ENCODE measurements around the gene DENND1A. TPM values are rescaled to one million over a fixed set of nuclear protein-coding genes. Genes with fewer than 3 reads are reported as not detected.

The DENND1A gene
- total RNA-seq, 2 experiments from 2014 or later, result 18.5 to 20.1 TPM

GRCh38 chr9:123376218-123377071 is 553.5 kb downstream of the DENND1A start:
- CTCF ChIA-PET, result interaction anchor here (0.8 to 0.9 kb wide), 2 partner anchors 15 to 22 kb away, joined by 3 read pairs; no protein-coding TSS in a partner anchor

GRCh38 chr9:123375469-123376132 is 554.3 kb downstream of the DENND1A start:
- ChIA-PET CTCF (interaction anchor here (0.8 to 0.9 kb wide), 2 partner anchors 14 to 21 kb away, joined by 3 read pairs; no protein-coding TSS in a partner anchor), POLR2A (no interaction called here)

More at GRCh38 chr9:123376218-123377071, 553.5 kb downstream of the DENND1A start:
- POLR2A ChIA-PET, result no interaction called here

DNA sequence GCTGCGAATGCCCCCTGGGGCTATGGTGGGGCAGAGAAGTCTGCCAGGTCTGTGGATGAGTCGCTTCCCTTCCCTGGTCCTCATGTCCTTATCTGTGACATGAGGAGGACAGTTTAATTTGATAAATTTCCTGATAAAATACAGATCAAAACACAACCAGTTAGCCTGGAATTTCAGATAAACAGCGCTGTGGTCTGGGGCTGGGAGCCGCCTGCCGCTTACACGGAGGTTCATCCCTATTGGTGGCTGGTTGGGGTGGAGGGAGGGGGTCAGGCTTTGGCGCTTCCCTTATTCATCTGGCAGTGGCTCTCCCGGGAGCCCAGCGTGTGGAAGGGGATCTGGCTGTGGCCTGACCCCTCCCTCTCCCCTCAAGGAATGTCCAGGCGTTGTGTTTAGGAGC is 556.0 kb downstream of the DENND1A start:
- ChIA-PET POLR2A (no interaction called here), CTCF (no interaction called here)

DNA sequence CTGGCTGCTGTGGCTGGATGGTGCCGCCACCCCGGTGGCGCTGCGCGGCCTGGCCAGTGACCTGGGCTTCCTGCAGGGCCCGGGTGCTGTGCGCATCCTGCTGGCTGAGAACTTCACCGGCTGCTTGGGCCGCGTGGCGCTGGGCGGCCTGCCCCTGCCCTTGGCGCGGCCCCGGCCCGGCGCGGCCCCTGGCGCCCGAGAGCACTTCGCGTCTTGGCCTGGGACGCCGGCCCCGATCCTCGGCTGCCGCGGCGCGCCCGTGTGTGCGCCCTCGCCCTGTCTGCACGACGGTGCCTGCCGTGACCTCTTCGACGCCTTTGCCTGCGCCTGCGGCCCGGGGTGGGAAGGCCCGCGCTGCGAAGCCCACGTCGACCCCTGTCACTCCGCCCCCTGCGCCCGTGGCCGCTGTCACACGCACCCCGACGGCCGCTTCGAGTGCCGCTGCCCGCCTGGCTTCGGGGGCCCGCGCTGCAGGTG is 556.4 kb downstream of the DENND1A start:
- CTCF ChIA-PET, result no interaction called here
- POLR2A ChIA-PET, result no interaction called here

DNA sequence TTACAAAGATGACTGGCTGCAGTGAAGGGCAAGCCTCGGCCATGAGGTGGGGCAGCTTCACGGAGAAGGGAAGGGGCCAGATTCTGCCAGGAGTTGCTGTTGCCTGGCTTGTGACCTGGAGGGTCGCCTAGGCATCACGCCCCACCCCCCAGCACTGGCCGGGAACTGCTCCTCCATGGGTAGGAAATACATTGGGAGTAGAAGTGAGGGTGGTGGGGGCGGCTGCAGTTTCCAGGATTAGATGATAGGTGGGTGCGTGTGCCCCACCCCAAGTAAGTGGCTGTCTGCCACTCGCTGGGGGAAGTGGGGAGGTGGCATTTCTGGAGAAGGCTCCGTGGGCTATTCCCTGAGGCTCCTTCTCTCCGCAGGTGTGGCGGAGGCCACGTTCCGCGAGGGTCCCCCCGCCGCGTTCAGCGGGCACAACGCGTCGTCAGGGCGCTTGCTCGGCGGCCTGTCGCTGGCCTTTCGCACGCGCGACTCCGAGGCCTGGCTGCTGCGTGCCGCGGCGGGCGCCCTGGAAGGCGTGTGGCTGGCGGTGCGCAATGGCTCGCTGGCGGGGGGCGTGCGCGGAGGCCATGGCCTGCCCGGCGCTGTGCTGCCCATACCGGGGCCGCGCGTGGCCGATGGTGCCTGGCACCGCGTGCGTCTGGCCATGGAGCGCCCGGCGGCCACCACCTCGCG is 557.0 kb downstream of the DENND1A start:
- CTCF ChIA-PET, result no interaction called here
- POLR2A ChIA-PET, result no interaction called here

- ChIA-PET POLR2A (no interaction called here), CTCF (no interaction called here)
Measured at GRCh38 chr9:123371805-123372590, 557.9 kb downstream of the DENND1A start.

- POLR2A ChIA-PET, result no interaction called here
Measured at GRCh38 chr9:123371228-123371584, 558.7 kb downstream of the DENND1A start.

DNA sequence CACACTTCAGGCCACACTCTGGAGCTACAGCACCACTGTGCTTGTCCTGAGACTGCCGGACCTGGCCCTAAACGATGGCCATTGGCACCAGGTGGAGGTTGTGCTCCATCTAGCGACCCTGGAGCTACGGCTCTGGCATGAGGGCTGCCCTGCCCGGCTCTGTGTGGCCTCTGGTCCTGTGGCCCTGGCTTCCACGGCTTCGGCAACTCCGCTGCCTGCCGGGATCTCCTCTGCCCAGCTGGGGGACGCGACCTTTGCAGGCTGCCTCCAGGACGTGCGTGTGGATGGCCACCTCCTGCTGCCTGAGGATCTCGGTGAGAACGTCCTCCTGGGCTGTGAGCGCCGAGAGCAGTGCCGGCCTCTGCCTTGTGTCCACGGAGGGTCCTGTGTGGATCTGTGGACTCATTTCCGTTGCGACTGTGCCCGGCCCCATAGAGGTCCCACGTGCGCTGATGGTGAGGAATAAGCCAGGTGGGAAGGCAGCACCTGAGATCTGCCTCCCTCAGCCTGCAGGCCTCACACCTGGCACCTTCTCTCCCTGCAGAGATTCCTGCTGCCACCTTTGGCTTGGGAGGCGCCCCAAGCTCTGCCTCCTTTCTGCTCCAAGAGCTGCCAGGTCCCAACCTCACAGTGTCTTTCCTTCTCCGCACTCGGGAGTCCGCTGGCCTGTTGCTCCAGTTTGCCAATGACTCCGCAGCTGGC is 559.2 kb downstream of the DENND1A start:
- POLR2A ChIA-PET, result no interaction called here
- CTCF ChIA-PET, result no interaction called here

More at GRCh38 chr9:123371228-123371584, 558.7 kb downstream of the DENND1A start:
- CTCF ChIA-PET, result no interaction called here

DNA sequence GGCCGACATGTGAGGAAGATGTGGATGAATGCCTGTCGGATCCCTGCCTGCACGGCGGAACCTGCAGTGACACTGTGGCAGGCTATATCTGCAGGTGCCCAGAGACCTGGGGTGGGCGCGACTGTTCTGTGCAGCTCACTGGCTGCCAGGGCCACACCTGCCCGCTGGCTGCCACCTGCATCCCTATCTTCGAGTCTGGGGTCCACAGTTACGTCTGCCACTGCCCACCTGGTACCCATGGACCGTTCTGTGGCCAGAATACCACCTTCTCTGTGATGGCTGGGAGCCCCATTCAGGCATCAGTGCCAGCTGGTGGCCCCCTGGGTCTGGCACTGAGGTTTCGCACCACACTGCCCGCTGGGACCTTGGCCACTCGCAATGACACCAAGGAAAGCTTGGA is 559.8 kb downstream of the DENND1A start:
- POLR2A ChIA-PET, result no interaction called here
- CTCF ChIA-PET, result no interaction called here

- ChIA-PET POLR2A (no interaction called here), CTCF (interaction anchor here (1.5 kb wide), 1 partner anchor 21 kb away, joined by 3 read pairs; no protein-coding TSS in a partner anchor)
Measured at GRCh38 chr9:123369296-123369695, 560.6 kb downstream of the DENND1A start.

DNA sequence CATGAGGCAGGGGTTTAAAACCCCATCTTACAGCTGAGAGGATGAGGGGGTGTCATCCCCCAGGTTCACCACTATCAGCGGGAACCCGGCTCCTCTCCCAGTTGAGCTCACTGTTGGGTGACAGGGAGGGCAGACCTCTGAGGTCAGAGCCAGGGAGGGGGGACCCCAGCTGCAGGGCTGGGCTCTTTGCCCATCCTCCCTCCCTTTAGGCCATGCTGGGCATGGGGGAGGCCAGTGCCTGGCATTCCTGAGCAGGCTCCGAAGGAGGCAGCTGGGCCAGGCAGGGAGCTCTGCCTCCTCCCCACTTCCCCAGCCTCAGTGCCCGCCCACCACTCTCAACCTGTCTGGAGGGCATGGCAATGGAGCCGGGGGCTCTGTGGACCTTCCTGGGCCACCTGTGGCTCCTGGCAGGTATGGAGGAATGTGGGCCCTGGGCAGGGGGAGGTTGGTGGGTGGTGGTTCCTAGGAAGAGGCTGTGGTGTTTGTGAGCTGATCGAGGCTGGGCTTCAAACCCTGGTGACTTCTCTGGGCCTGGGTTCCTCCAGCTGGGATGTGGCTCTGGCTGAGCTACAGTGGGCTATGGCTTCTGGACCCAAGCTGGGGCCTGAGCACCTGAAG is 561.3 kb downstream of the DENND1A start:
- POLR2A ChIA-PET, result no interaction called here
- CTCF ChIA-PET, result interaction anchor here (1.5 kb wide), 1 partner anchor 20 kb away, joined by 3 read pairs; no protein-coding TSS in a partner anchor

DNA sequence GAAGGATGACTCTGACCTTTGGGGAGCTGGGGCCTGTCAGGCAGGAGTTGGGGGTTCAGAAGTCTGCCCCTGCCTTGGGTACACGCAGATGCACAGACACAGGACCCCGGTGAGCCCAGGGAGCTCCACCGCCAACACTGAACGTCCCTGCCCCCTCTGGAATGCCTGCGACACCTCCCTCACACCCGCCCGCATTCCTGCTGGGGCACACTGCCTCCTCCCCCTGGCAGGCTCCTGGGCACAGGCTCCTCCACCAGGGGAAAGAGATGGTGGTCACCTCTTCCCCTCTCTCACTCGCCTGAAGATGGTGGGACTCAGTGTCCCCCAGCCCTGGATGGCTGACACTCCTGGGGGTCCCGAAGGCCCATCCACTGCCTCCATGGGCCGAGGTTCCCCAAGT is 561.9 kb downstream of the DENND1A start:
- POLR2A ChIA-PET, result no interaction called here
- CTCF ChIA-PET, result interaction anchor here (1.5 kb wide), 1 partner anchor 20 kb away, joined by 3 read pairs; no protein-coding TSS in a partner anchor

GRCh38 chr9:123365881-123366528 is 563.9 kb downstream of the DENND1A start:
- POLR2A ChIA-PET, result no interaction called here
- CTCF ChIA-PET, result no interaction called here

GRCh38 chr9:123365287-123365880 is 564.5 kb downstream of the DENND1A start:
- ChIA-PET POLR2A (no interaction called here), CTCF (no interaction called here)

DNA sequence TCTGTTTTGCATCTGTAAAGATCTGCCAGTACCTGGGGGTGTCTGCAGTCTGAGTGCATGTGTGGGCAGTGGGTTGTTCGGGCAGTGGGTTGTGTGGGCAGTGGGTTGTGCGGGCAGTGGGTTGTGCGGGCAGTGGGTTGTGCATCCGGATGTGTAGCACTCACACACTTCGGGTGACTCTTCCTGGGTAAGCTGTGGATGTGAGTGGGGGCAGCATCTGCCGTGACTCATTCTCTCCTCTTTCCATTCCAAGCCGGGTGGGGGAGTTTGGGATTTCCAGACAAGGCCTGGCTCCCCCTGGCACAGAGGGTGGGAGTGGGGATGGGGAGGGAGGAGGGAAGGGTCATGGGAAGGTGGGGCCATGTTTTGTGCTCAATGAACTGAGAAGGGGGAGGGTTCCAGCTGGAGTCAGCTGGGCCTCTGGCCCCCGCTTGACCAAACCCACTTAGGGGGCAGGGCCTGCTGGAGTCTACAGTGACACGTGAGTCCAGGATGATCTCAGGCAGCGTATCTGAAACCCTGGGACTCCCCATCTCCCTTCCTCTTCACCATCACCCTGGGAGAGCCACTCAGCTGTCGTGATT is 565.6 kb downstream of the DENND1A start:
- ChIA-PET CTCF (no interaction called here), POLR2A (no interaction called here)

GRCh38 chr9:123362856-123363255 is 567.1 kb downstream of the DENND1A start:
- POLR2A ChIA-PET, result no interaction called here
- CTCF ChIA-PET, result no interaction called here

- ChIA-PET CTCF (interaction anchor here (0.8 to 1.2 kb wide), 3 partner anchors 14 to 366 kb away, joined by 3 read pairs; no protein-coding TSS in a partner anchor), POLR2A (no interaction called here)
Measured at GRCh38 chr9:123361731-123362510, 568.0 kb downstream of the DENND1A start.
